Mammary epithelial cell (primary cell): Measurements from ENCODE around the gene UBE2J2.

ENCODE experiments used
- CTCF ChIP-seq, 2 donors: IDR thresholded peaks in 1 of 2; conservative IDR thresholded peaks in 1 of 2; 2 replicates each; pipeline ENCODE4 v1.5.1; 2011 to 2012; ENCODE audit warnings: inconsistent platforms in 2 of 2, low read length in 2 of 2, mild to moderate bottlenecking in 2 of 2, control low read depth in 1 of 2, low read depth in 1 of 2; ENCODE audit not compliant: insufficient read depth in 1 of 2; ENCODE audit errors: extremely low read depth in 1 of 2
- EZH2 ChIP-seq: IDR thresholded peaks from 2 replicates; pipeline ENCODE4 v1.6.1; 2012; ENCODE audit warnings: low read length, inconsistent platforms, borderline replicate concordance

- TF ChIP-seq CTCF (conservative IDR thresholded peaks at IDR 0.05 in 1 of 2, IDR thresholded peaks at IDR 0.05 in 1 of 2; ENCODE audit: extremely low read depth in 1 of 2, insufficient read depth in 1 of 2, low read depth in 1 of 2, low read length in 2 of 2) (no peak), EZH2 (no peak)
Measured at GRCh38 chr1:1228596-1229321, 44.9 kb downstream of the UBE2J2 start.
